Ammon's horn (tissue), 1 donor: Measurements from ENCODE around the gene ACADS.

Source experiments
- DNase-seq: peaks from one replicate; pipeline ENCODE4 v3.0.0-alpha.2; 2016; ENCODE audit warnings: low spot score

The ACADS gene, protein sequence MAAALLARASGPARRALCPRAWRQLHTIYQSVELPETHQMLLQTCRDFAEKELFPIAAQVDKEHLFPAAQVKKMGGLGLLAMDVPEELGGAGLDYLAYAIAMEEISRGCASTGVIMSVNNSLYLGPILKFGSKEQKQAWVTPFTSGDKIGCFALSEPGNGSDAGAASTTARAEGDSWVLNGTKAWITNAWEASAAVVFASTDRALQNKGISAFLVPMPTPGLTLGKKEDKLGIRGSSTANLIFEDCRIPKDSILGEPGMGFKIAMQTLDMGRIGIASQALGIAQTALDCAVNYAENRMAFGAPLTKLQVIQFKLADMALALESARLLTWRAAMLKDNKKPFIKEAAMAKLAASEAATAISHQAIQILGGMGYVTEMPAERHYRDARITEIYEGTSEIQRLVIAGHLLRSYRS

GRCh38 chr12:120725659-120726509 lies at the start of gene ACADS:
Gene ACADS (plus strand): TSS chr12:120725826. CDS start chr12:120725886, 60 bp downstream.
- peak; percentile 91 for DNase-seq

DNA sequence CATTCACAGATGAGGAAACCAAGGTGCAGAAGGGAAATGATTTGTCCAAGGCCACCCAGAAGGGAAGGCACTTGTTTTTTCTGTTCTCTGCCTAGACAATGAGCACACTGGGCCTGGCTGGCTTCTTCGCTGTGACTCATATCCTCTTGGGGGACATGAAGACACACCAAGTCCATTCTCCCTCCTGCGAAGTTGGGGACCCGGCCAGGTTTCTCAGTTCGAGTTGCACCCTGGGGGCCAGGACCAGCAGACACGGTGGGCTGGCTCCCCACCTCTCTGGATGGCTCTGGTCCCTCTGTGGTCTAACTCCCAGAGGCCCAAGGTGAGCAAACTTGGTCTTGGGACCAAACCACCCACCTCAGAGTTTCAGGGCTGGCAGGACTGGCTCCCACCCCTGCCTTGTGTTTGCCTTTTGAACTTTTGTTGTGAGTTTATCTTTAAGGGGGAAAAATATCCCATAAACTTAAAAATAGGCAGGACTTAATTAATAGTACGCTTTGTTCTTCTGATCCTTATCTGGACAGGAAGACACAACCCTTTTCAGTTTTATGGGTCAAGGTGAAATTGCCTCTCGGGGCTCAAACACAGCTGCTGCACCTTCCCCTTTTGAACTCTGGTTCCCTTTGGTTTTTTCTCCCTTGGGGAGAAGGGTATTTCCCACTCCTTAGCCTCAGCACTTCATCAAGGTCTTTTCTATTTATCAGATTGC lies 47.7 kb upstream of the ACADS start:
- no peak for DNase-seq

GRCh38 chr12:120678572-120678971 lies 47.1 kb upstream of the ACADS start:
- DNase-seq: no peak

- DNase-seq: no peak
Measured at GRCh38 chr12:120680165-120680738, 45.4 kb upstream of the ACADS start.

DNA sequence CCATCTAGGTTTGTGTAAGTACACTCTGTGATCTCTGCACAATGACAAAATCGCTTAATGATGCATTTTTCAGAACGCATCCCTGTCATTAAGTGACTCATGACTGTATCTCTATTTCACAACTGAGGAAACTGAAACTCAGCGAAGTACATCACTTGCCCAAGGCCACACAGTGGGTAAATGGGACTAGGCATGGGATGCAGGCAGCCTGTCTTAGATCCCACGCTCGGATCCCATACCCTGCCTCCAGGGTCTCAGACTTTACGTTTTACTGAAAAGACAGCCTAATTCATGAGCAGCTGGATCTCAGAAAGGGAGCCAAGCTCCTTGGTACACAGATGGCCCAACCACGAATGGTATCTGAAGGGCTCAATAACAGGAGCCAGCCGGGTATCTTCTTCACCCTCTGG lies 41.1 kb upstream of the ACADS start:
- no peak for DNase-seq

DNA sequence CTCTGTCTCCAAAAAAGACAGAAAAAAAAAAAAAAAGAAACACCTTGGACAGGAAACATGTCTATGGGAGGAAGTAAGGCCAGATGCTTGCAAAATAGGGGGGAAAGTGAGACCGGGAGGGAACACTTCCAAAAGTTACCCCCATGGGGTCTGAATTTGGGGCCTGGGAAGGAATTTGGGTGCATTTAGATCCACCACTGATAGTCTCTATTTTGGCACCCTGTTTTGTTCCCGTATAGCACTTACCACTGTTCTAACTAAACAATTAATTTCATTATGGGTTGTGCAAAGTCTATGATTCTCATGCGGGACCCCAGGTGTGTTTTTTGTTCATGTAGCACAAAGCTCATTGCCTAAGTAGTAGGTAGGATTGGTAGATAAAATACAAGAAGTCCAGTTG lies 40.1 kb upstream of the ACADS start:
- no peak for DNase-seq

- DNase-seq: peak; percentile 99
Measured at GRCh38 chr12:120686151-120686689, 39.4 kb upstream of the ACADS start.

GRCh38 chr12:120686690-120687577 lies 38.7 kb upstream of the ACADS start, which contains the start of gene MLEC:
Gene MLEC (plus strand): TSS chr12:120687149. CDS start chr12:120687297, 148 bp downstream.
- peak; percentile 98 for DNase-seq

DNA sequence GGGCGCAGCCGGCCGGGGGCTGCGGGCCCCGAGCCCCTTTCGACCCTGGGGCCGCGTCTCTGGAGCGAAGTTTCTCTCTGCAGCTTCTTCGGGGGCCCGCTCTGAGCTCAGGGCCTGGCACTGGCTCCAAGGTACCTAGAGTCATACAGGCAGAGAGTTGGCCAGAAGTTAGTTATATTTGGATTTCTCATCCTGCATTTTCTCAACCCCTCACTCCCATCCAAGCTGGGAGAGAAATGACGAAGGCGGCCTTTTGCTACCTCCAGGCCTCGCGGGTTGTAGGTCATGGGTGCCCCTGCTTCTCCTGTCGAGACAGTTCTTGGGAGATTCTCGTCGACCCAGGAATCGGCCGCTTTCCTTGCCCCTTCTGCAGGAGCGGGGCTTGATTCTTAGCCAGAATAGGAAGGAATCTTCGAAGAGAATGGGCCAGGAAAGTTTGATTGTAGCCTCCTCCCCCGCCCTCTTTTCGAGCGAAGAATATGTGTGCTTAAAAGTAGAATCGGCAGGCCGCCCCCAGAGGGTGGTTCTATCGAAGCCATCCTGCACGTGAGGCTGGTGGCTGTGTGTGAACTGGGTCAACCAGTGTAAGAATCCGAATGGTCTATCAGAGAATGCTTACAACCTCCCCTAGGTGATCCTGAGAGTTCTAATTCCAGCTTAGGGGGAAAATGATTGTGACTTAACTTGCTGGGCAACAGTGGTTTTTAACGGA lies 37.9 kb upstream of the ACADS start:
- DNase-seq: no peak

DNA sequence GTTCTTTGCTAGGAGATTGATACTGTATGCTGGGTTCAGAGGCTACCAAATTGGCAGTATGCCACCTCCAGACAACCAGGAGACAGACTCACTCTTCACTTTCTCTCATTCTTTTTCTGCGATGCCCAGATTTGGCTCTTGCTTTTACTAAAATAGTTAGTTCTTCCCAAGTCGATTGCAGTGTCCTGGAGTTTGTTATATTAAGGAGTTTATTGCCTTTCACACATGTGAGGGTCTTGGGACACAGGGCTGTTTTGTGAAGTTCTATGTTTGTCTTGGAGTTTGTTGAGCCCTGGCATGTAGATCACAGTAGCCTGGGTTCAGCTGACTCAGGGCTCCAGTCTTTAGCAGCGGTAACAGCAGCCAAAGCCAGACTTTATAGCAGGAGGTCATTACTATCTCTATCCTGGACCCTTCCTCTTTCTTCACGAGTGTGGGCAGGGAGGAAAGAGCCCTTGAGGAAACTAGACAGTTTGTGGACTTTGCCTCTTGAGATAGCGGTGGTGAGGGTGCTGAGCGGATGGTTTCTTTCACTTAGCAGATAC lies 37.0 kb upstream of the ACADS start:
- DNase-seq: no peak

GRCh38 chr12:120689397-120690082 lies 36.1 kb upstream of the ACADS start:
- DNase-seq: no peak

DNA sequence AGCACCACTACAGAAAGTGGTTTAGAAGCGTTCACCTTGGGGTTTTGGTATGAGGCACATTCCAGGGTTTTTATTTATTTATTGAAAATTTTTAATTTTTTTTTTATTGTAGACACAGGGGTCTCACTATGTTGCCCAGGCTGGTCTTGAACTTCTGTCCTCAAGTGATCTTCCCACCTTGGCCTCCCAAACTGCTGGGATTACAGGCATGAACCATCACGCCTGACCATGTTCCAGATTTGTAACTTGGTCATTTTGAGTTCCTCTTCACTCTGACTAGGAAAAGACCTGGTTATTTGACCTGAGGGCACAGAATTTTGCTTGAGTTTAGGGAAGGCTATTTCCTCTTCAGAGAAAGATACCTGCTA lies 35.6 kb upstream of the ACADS start:
- no peak for DNase-seq

- no peak for DNase-seq
Measured at GRCh38 chr12:120690978-120691377, 34.6 kb upstream of the ACADS start.

DNA sequence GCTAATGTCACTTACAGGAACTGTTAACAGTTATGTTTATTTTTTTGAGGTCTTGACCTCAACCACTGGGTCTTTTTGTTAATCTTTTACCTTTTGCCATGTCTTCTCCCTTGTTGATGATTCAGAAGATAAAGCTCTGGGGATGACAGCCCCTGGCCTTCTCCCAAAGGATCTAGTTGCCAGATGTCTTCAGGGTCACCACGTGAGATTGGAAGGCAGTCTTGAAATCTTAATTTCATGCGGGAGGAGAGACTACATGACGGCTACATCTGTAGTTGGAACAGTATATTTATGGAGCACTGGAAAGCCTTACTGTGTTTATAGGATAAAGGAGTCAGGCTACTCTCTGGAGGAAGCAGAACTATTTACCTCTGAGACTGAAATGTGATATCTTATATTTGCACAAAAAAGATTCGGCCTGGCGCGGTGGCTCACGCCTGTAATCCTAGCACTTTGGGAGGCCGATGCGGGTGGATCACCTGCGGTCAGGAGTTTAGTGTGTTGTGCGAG lies 33.0 kb upstream of the ACADS start:
- DNase-seq: no peak

DNA sequence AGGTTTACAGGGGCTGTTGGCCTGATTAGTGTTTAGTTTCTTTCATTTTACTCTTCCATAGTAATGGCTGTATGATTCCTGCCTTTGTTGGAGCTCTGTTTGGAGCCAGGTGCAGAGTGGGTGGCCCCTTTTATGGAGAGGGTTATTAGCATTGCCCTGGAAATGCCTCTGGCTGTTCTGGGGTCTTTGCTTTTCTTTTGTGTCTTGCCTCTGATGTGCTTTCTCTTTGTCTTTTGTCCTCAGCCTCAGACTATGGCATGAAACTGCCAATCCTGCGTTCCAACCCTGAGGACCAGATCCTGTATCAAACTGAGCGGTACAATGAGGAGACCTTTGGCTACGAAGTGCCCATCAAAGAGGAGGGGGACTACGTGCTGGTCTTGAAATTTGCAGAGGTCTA lies 31.8 kb upstream of the ACADS start:
- DNase-seq: no peak

DNA sequence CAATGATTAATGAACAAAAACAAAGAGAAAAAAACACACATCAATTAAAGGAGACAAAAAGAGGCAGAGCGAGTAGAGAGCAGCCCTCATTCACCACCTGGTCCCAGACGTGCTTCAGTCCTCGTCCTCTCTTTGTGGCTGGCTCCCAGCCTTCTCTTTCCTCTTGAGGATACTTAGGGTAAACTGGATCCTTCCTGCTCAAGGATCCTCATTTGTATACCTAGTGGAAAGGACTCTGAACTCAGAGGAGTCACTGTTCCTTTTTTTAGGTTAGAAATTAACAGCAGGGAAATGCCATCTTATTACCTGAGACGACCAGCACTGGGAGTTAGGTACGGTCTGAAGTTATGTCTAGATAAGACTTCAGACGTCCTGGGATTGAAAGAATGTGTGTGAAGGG lies 29.0 kb upstream of the ACADS start:
- no peak for DNase-seq

DNA sequence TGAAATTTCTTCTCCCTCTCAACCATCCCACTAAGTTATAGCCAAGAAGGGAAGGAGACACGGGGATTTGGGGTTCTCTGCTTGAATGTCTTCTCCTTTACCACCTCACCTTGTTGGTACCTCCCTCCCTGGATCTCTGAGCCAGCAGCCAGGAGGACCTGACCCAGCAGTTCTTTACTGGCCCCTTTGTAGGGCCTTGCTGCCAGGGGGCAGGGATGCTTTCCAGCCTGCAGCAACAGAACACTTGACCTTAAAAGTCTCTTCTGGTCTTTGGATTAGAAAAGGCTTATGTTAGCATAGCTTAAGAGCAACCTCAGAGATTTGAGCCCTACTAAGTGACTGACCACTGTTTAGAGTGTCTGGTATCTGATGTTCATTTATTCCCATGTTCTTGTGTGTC lies 28.3 kb upstream of the ACADS start:
- DNase-seq: no peak

DNA sequence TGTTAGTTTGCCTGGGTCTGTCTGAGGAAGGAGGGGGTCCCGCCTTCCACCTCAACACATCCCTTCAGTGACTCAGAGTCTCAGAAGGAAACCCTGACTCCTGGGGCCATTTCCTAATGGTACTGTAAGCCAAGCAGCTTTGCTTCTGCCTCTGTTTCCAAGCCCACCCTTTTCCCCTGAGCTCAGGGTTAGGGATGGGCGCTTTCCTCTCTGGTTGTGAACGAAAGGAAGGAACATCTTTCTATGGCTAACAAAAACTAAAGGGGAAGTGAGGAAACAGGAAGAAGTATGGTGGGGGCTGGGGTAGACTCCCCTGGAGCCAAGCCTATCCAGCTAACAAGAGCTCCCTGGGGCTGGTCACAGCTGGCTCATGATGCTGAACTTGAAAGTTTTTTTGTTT lies 27.0 kb upstream of the ACADS start:
- DNase-seq: no peak

DNA sequence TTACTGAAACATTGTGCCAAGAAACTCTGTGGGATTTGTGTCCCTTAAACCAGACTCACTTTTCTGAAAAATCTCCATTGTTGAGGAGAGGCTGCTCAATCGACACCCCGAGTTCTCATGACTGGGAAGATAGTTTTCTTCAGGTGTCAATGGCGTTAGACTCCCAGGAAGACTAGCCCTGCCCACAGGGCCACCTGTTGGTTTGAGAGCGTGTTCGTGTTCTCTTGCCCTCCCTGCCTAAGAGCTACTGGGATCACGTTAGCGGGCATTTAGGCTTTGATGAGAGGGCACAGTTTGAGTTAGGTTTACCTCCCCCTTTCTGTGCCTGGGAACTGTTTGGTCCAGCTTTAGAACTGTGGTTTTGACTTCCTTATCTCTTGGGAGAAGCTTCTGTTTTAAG lies 26.1 kb upstream of the ACADS start:
- DNase-seq: no peak
